Measurements from ENCODE around the gene CRY2.
"Not testable (repeated sequence)": the region's sequence is repeated elsewhere in the genome, so short reads cannot be mapped to it uniquely, and the experiment has no call there.

Gene CRY2

GRCh38 chr11:45899448-45900174 is 52.3 kb downstream of the CRY2 start:
- DNase-seq (ENCODE audit: low spot score) = peak; percentile 96

GRCh38 chr11:45900175-45900800 is 53.0 kb downstream of the CRY2 start:
- peak; percentile 63 for DNase-seq (ENCODE audit: low spot score)

- no peak for DNase-seq (ENCODE audit: low spot score)
Observed at GRCh38 chr11:45900916-45901617, 53.8 kb downstream of the CRY2 start.

- DNase-seq (ENCODE audit: low spot score) = no peak
Observed at GRCh38 chr11:45901626-45902025, 54.4 kb downstream of the CRY2 start.

- DNase-seq (ENCODE audit: low spot score) = no peak
Observed at GRCh38 chr11:45902452-45903380, 55.4 kb downstream of the CRY2 start.

- DNase-seq (ENCODE audit: low spot score) = no peak
Observed at GRCh38 chr11:45904309-45904915, 57.1 kb downstream of the CRY2 start.

- no peak for DNase-seq (ENCODE audit: low spot score)
Observed at GRCh38 chr11:45905095-45905494, 57.8 kb downstream of the CRY2 start.

GRCh38 chr11:45905576-45905975 is 58.3 kb downstream of the CRY2 start:
- DNase-seq (ENCODE audit: low spot score) = not testable (repeated sequence)

GRCh38 chr11:45906096-45906682 is 58.9 kb downstream of the CRY2 start:
- DNase-seq (ENCODE audit: low spot score) = no peak

GRCh38 chr11:45906965-45907611 is 59.8 kb downstream of the CRY2 start, which contains the start of gene FREY1:
Gene FREY1, minus strand, starts transcription at chr11:45907271. Its CDS starts 26 bp downstream, at chr11:45907245.
- no peak for DNase-seq (ENCODE audit: low spot score)

- no peak for DNase-seq (ENCODE audit: low spot score)
Observed at GRCh38 chr11:45907911-45908370, 60.7 kb downstream of the CRY2 start.

- no peak for DNase-seq (ENCODE audit: low spot score)
Observed at GRCh38 chr11:45909594-45910475, 62.6 kb downstream of the CRY2 start.

- no peak for DNase-seq (ENCODE audit: low spot score)
Observed at GRCh38 chr11:45910623-45911022, 63.3 kb downstream of the CRY2 start.

GRCh38 chr11:45913514-45913913 is 66.2 kb downstream of the CRY2 start:
- DNase-seq (ENCODE audit: low spot score) = no peak

- DNase-seq (ENCODE audit: low spot score) = no peak
Observed at GRCh38 chr11:45913942-45914635, 66.8 kb downstream of the CRY2 start.

- DNase-seq (ENCODE audit: low spot score) = no peak
Observed at GRCh38 chr11:45915446-45915845, 68.2 kb downstream of the CRY2 start.

- no peak for DNase-seq (ENCODE audit: low spot score)
Observed at GRCh38 chr11:45917286-45917622, 70.0 kb downstream of the CRY2 start.

GRCh38 chr11:45917623-45918330 is 70.5 kb downstream of the CRY2 start, which contains the start of gene PEX16:
Gene PEX16, minus strand, starts transcription at chr11:45917877. Its CDS starts 66 bp downstream, at chr11:45917811.
- peak; percentile 95 for DNase-seq (ENCODE audit: low spot score)
